CD4-positive, alpha-beta T cell treated with Interleukin-4 for 1 hour (primary cell): ENCODE results near the gene PPM1L.
A peak's percentile ranks its signal among the peaks of the same experiment; 100 is the strongest.
"Not testable (repeated sequence)": the region's sequence is repeated elsewhere in the genome, so short reads cannot be mapped to it uniquely, and the experiment has no call there.

ENCODE experiments used
- DNase-seq, 2 donors: peaks; one replicate each; pipeline ENCODE4 v3.0.0-alpha.2; 2020 to 2022

PPM1L gene

DNA sequence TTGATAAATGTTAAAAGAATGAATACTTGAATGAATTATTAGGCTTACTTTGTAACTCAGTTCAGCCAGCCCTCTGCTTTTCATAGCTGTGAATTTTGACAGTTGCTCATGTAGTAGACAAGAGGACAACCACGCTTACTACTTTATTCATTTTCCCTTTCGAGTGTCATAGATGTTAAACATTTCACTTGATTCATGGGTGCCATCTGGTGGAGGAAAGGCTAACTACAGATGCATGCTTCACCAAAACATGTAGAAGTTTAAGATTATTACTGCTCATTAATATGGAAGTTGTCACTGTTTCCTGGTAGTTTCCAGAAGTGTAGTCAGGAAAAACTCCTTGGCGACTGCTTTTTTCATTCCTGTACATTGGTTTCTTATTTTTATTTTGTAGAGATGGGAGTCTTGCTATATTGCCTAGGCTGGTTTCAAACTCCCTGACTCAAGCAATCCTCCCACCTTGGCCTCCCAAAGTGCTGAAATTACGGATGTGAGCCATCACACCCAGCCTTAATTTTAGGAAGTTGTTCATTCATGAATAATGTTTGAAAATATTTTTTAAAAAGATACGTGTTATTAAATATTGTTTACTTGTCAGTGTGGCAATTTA, 186.0 kb downstream of the PPM1L start:
- peak; percentile 61 to 71 for DNase-seq

DNA sequence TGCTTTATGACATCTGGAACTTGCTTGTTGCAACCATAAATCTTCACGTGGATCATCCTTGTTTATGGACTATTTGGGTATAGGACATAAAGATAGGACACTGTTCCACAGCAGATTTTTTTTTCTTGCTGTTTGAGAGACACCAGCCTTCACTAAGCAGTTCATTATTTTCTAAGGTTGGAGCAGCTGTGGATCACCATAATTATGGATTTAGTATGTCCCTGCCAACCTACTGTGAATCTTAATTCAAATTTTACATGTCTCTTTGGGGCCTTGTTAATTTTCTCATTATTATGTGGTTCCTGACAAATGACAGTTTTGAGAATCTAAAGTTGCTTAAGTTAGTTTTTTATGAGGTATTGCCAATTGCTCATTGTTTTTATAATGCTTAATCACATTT, 188.0 kb downstream of the PPM1L start:
- no peak for DNase-seq

DNA sequence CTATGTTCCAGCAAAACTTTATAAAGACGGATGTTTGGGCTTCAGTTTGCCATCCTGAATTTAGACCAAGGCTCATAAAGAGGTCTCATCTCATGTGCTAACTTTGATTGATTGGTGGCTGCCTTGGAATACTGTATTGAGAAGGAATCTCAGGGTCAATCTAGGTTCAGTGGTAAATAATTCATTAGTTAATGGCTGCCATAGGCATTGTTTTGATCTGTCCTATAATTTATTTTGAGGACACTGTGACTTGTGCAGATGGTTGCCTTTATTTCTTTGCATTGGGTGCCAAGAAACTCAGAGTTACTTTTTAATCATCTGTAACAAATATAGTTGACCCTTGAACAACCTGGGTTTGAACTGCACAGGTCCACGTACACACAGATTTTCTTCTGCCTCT, 189.3 kb downstream of the PPM1L start:
- DNase-seq, result no peak

DNA sequence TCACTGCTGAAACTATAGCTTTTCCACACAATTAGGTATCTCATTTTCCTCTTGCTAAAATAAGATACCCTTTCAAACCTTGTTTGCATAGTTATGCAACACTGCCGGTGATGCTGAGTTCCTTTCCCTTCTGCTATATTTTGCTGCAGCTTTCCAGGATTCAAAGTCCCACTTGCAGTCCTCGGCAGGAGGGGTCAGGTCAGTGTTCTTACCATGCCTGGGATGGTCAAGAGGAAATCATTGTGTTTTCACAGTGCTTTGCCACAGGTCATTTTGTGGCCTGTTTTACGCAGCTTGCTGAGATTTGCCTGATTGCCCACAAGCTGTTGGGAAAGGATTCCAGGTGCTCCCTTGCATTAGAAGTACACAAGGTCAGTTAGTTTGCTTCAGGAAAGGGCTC, 192.2 kb downstream of the PPM1L start:
- DNase-seq, result no peak

DNA sequence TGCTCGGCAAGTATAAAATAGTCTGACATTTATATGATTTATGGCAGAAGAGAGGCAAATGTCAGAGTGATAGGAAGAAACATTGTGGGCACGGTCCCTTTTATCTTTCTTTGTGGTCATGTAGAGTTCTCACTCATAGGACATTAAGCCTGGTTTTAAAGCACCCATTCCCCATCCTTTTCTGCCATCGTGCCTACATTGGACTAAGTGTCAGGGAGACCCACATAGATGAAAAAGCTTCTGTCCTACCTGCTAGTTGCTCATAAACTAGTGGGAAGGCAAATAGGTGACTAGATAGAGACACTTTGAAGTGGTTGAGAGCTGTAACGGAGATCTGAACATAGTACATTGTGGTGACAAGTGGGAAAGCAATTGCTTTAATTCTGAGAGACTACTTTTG, 193.4 kb downstream of the PPM1L start:
- DNase-seq, result no peak

DNA sequence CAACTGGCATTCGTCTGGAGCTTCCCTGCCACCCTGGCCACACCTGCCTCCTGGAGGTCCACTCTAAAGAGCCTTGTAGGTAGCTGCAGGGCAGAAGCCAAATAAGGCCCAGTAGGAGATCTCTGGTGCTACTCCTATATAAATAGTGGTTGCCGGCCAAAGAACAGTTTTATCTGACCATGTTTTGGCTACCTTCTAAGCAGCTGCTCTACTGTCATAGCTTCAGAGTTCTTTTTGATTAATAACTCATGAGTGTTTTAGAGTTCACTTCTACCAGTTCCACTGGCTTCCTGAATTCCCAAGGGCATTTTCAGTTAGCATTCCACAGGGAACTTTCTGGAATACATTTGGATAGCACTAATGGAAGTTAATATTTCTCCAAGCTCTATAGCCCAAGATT, 194.5 kb downstream of the PPM1L start:
- DNase-seq, result no peak

DNA sequence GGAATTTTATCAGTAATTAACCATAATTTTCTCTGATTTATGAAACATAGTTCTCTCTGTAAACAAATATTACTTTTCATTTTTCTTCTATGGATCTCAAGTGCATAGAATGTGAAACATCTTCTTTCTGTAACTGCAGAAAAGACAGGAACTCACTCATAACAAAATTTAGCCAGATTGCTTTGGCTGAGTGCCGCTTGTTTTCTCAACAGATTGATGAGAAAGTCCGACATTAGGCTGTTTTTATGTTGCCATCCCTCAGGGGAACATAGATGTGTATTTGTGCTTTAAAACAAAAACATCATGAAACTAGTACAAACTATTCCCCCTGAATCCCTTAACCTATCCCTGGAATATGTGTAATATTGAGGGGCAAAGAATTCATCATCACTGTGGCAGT, 194.9 kb downstream of the PPM1L start:
- no peak for DNase-seq

DNA sequence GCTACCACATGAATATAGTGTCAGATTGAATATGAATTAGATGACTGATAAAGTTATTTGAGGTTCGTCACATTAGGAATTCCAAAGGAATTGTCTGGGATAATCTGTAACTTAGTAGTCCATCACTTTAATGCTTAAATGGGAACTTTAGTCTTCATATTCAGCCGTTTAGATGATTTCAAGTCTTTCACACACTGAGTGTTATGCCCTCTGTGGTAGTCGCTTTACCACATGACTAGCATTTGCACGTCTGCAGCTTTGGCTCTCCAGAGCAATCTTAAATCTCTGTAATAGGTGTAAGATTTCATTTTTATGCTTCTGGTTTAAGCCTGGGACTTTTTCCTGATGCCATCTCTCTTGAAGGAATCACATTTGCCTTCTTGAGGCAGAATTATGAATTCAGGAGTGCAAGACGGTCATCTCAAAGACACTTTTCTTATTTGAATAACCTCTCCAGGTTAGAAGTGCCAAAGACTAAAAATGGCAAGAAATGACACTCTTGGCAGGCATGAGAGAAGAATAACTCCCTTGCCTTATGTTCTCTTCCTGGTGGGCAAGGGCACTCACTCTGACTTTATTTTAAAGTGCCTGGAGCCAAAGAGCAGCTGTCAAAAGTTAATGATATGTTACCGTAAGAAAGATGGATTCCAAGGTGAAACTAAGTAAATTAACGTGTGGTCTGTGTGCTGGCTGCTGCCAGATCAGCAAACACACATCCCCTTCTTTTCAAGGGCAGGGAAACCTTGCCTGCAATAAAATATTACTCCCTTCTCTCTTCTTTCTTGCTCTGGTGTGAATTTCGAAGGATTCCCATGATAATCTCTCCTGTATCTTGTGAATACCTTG, 195.8 kb downstream of the PPM1L start:
- no peak for DNase-seq

DNA sequence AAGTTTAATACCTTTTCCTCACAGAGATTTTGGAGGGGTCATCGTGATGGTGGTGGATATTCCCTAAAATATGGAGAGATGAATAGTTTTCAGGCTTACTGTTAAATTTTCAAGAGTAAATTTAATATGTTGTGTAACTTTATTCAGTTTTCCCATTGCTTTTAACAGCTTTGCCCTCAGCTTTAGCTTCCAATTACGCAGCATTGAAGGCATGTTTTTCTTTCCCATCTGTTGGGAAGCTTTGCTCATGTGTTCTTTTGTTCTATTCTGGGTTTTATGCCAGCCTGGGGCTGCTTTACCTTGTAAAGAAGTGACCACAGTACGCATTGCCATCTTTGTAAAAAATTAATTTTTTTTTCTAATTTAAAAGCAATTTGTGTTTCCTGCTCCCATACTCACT, 197.7 kb downstream of the PPM1L start:
- no peak for DNase-seq

DNA sequence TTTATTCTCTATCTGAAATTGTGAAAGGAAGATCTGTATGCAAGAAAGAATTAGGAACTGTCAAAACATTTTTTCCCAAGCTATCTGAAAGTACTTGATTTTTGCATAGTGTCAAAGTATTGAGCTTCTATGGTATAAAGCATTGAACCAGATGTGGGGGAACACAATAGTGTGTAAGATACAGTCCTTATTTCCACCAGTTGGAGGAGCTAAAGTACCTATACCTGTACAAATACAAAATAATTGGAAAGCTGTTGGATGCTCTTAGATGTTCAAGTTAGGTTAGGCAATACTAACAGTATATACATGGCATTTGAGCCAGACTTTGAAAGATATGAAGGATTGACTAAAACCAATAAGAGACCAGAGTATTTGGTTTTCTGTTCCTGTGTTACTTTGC, 200.8 kb downstream of the PPM1L start:
- DNase-seq, result no peak

DNA sequence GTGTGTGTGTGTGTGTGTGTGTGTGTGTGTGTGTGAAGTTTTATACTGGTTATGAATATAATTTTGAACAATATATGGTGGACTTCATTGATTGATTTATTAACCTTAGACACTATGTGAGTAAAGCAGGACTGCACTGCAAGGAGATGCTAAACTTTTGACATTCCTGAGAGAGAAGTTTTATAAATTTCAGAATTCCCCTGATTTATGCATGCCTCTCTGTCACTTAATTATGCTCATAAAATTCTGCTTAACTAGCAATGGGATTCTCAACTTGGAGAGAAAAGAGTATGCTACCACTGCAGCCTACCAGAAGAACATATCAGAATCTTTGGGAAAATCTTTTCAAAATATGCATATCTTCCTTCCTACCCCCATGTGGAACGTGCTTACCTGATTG, 204.5 kb downstream of the PPM1L start:
- DNase-seq, result no peak

DNA sequence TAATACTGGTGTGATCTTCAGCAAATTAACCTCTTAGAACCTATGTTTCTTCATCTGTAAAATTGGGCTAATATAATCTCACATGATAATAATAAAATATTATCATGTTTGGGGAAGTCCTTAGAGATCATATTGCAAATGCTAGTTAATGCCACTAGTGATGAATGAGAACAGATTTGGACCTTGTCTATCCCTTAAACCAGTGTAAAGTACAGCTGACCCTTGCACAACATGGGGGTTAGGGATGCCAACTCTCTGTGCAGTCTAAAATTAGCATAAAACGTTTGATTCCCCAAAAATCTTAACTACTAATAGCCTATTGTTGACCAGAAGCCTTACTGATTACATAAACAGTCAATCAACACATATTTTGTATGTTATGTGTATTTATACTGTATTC, 207.9 kb downstream of the PPM1L start:
- no peak for DNase-seq

DNA sequence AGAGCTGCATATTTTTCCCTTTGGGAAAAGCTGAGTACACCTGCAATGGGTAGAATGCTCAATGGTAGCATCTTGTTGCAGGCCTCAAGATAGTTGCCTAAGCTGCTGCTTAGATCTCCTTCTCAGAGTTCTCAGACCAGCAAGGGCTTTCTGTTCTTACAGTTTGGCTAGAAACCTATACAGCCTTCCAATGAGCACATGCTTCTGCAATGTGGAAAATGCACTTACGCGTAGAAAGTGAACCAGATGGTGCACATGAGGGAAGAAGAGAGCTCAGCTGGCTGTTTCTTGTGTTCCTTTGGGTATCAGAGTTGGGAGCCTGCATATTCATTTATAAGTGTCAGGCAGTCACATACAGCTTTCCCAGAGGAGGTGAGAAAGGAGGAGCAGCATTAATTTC, 212.7 kb downstream of the PPM1L start:
- DNase-seq, result no peak

DNA sequence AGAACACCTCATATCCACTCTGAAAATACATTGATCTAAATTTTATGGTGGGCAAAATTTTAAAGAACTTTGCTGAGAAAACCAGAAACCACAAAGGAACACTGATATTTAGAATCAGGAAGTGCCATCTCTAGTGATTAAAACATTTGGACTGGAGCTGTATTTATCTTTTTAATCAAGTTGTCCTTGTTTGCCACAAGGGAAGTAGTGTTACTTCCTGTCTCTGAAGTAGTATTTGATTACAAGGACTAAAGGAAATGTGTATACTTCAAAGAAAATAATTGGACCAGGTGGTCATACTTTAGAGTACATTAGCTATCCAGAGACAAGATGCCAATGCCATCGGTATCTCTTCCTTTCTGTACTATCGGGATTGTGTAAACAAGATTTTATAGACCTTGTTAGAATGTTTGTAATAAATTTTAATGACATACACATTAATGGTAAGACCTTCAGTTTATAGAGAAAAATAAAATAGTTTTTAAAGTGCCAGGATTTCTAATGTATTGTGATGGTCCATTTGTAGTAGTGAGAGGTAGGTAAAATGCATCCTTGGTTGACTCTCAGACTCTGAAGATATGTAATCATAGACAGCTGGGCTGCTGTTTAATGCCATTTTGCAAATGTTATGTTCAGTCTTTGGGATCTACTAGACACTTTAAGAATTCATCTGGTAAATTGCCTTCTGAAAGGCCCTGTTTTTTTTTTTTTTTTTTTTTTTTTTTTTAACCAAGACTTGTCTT, 217.2 kb downstream of the PPM1L start:
- no peak for DNase-seq

DNA sequence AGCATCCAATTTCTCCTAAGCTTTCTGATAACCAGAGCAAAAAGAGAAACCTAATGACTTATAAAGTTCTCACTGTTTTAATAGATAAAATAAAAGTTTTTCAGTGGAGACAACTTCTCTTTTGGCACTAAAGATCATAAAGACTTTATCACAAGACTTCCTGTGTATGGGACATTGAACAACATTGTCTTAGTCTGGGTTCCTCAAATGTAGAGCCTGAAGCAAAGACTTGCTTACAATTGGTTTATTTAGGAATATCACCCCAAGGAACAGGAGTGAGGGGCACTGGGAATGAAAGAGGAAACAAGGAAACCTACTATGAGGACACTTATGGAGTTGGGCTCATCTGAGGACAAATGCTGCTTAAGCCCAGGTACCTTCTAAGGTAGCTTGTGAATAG, 221.7 kb downstream of the PPM1L start:
- no peak for DNase-seq

DNA sequence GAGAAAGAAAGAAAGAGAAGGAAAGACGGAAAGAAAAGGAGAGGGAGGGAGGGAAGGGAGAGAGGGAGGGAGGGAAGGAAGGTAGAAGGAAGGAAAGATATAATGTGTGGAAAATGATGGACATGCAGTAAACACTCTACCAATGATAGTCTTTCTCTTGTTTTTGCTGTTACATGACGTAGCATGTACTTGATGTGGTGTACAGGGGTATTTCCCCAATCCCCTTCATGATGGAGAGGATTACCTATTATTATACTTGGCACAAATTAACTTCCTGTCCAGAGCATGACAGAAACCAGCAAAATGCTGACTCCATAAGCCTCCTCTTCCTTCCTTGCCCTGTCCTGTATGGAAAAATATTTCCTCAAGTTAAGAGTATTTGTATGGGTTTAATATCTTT, 224.7 kb downstream of the PPM1L start:
- no peak for DNase-seq

DNA sequence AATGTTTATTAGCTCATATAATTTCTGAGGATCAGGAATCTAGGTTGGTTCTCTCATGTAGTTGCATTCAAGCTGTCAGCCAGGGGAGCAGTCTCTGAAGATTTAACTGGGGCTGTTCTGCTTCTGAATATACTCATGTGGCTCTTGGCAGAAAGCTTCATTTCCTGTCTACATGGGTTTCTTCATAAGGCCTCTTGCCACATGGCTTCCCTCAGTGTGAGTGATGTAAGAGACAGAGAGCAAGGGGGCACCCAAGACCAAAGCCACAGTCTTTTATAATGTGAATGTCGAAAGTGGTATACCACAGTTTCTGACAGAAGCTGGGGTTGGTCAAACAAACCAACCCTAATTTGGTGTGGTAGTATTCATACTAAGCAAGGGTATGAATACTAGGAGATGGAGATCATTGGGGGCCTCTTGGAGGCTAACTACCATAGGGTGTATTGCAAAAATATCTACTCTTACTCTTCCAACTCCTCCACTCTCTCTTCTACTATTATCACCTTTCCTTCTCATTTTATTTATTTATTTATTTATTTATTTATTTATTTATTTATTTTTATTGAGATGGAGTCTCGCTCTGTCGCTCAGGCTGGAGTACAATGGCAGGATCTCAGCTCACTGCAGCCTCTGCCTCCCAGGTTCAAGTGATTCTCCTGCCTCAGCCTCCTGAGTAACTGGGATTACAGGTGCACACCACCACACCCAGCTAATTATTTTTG, 225.3 kb downstream of the PPM1L start:
- peak; percentile 22 to 60 for DNase-seq

DNA sequence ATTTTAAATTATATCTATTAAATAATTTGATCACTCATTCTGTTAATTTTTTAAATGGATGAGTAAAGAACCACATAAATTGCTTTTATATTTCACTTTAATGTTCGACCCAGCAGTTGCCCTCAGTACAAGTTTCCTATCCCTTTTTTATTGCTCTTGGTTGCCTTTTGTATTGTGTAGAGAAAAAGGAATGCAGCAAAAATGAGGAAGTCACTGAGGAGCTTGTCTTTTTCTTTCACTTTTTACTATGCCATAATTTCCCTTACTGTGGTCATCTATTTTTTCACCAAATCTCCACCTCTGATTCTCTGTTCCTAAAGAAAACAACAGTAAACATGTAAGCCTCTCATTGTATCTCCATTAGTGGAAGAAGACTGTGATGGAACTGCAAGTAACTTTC, 226.5 kb downstream of the PPM1L start:
- no peak for DNase-seq

DNA sequence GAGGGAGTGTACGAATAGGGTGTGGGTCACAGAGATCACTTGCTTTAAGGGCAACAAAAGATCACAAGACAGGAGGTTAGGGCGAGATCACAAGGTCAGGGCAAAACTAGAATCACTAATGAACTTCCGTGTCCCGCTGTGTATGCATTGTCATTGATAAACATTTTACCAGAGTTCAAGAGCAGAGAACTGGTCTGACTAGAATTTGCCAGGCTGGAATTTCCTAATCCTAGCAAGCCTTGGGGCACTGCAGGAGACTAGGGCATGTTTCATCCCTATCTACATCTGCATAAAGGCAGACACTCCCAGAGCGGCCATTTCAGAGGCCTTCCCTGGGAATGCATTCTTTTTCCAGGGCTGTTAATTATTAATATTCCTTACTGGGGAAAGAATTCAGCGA, 227.9 kb downstream of the PPM1L start:
- not testable (repeated sequence) for DNase-seq

DNA sequence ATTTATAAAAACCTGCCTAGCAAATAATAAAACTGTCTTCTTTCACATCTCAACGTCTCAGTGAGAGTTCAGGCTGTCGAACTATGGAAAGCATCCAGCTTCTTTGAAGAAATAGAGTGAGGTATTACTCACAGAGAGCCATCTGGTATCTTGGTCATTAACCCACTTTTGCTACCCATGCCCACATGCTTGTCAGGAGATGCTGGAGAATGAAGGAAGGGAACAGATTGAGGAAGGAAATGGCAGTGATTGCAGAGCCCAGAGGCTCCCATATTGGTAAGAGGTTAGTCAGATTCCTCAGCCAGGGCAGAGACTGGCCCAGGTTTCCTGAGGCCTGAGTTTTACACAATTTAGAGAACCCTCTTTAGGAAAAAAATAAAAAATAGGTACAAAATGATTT, 230.0 kb downstream of the PPM1L start:
- DNase-seq, result peak in 1 of 2 donors; percentile 11

DNA sequence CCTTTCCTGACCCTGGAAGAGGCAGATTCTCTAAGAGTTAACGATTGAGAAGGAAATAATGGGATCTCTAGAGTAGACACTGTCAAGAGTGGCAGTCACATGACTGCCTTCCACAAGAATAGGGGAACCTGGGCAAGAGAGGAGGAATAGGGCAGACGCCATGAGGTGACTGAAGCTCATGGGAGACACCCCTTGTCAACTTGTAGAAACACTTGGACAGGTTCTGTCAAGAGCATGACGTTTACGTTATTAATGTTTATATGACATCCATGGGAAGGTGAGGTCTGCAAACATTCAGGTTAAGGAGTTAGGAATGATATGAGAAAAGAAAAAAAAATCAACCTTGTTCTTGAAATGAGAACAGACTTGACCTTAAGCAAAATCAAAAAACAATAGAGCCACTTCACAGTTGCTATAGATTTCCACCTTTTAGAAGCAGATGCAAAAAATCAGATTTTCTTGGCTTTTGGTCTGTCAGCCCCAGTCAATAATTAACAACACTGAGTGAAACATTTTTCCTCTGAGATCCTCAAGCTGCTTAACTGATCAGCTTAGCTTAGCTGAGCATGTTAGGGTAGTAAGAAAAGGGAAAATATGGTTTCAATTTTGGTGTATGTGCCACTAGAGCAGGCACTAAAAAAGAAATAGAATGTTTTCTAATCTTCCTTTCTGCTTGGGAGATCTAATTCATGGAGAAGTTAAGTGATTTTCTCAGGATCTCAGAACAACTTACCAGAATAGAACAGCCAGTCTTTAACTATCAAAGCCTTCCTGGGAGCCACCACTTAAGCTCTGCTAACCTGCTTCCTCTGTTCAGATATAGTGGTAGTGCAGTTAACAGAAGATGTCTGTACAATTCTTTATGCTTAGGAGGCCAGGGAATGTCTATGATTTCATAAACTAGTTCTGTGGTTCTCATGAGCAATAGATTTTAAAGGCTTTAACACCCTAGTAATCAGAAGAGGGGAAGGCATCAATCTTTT, 232.2 kb downstream of the PPM1L start:
- no peak for DNase-seq

DNA sequence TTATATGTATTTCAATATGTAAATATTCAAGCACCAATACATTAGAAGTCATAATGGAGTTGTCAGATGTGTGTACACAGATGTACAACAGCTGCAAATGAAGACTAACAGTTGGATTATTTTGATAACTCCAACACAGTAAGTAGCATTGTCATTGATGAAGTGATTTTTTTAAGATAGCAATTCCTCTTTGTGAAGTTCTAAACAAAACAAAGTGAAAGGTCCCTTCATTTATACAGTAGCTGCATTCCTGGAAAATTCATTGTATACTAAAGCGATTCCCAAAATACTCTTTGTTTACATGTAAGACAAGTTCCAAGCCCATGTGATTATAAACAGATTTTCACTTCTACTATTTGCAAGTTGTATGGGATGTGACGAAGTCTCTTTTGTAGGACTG, 234.4 kb downstream of the PPM1L start:
- DNase-seq, result no peak
